OCI-LY1 (cell line): ENCODE measurements around the gene GRK5.

Source experiments
- CTCF ChIP-seq: fragments of 200-600 bp; sonication (generic), shearing (Covaris generic); IDR thresholded peaks from 2 replicates; pipeline ENCODE4 v1.5.1; 2017; ENCODE audit warnings: mild to moderate bottlenecking, antibody characterized with exemption, low read length, moderate library complexity, mixed read lengths
- EZH2 ChIP-seq: fragments of 200-600 bp; sonication (generic), shearing (Covaris generic); IDR thresholded peaks from 2 replicates; pipeline ENCODE4 v1.8.0; 2017; ENCODE audit warnings: borderline replicate concordance, mixed run types, mild to moderate bottlenecking, antibody characterized with exemption, low read length, moderate library complexity, mixed read lengths

GRCh38 chr10:119191881-119192280 lies 15.5 kb upstream of the GRK5 start:
- no peak for TF ChIP-seq CTCF
- TF ChIP-seq EZH2: no peak
